ENCODE measurements around the gene GPR89B. TPM values are rescaled to one million over a fixed set of nuclear protein-coding genes. Genes with fewer than 3 reads are reported as not detected.
A peak's percentile ranks its signal among the peaks of the same experiment; 100 is the strongest.
"Not testable (repeated sequence)": the region's sequence is repeated elsewhere in the genome, so short reads cannot be mapped to it uniquely, and the experiment has no call there.

GPR89B gene
- total RNA-seq, 1 donor from 2014 or later = 18.5 TPM

- DNase-seq = not testable (repeated sequence)
Observed at GRCh38 chr1:148032690-148033089, 104.5 kb downstream of the GPR89B start.

- not testable (repeated sequence) for DNase-seq
Observed at GRCh38 chr1:148033147-148033546, 104.9 kb downstream of the GPR89B start.

GRCh38 chr1:148037850-148038461 lies 109.7 kb downstream of the GPR89B start:
- DNase-seq = not testable (repeated sequence)

GRCh38 chr1:148038462-148039333 lies 110.5 kb downstream of the GPR89B start:
- DNase-seq = peak; percentile 81

Small RNAs within 50 kb of the gene (small RNA-seq; reads per million reads assigned to genes)
- not detected for gene RNU1-129P (ENCODE audit: low replicate concordance)
- 17.4 reads per million, percentile 94 among the genes with 10 or more reads in this experiment for gene RNVU1-7 (ENCODE audit: low replicate concordance)

Other genes with a start within 250 kb of the GPR89B start
- 15.4 TPM for gene GJA5, start 167.8 kb upstream of the GPR89B start, total RNA-seq
- gene GJA8, start 25.6 kb upstream of the GPR89B start, total RNA-seq = not detected
- gene NBPF11, start 223.9 kb downstream of the GPR89B start, total RNA-seq = 10.4 TPM

Data from tongue (tissue), 3 donors.